Breast epithelium (tissue), 3 donors: ENCODE results near the gene RPIA.

ENCODE experiments used
- CTCF ChIP-seq, 3 donors: fragments of 450-650 bp; IDR thresholded peaks; one replicate each; pipeline ENCODE4 v1.5.1; 2016 to 2017; ENCODE audit warnings: antibody characterized with exemption in 3 of 3, mild to moderate bottlenecking in 3 of 3, moderate library complexity in 3 of 3
- POLR2A ChIP-seq: fragments of 450-650 bp; IDR thresholded peaks from one replicate; pipeline ENCODE4 v1.6.1; 2016; ENCODE audit warnings: antibody characterized with exemption, mild to moderate bottlenecking, moderate library complexity
- POLR2AphosphoS5 ChIP-seq, 3 donors: sonication (generic); formaldehyde crosslinking; IDR thresholded peaks; one replicate each; pipeline ENCODE4 v1.6.1; 2017; ENCODE audit warnings: antibody characterized with exemption in 3 of 3

- no peak for TF ChIP-seq CTCF (IDR thresholded peaks at IDR 0.05)
- TF ChIP-seq POLR2A = no peak
- TF ChIP-seq POLR2AphosphoS5 (IDR thresholded peaks at IDR 0.05) = no peak
Observed at GRCh38 chr2:88698027-88698413, 6.5 kb downstream of the RPIA start.
